CD4-positive, alpha-beta T cell treated with Interferon alpha-2 for 1 hour (primary cell): ENCODE results near the gene KLHL2.
"Not testable (repeated sequence)": the region's sequence is repeated elsewhere in the genome, so short reads cannot be mapped to it uniquely, and the experiment has no call there.

Experiments used
- DNase-seq, 2 donors: peaks; one replicate each; pipeline ENCODE4 v3.0.0-alpha.2; 2020 to 2022

KLHL2 gene

DNA sequence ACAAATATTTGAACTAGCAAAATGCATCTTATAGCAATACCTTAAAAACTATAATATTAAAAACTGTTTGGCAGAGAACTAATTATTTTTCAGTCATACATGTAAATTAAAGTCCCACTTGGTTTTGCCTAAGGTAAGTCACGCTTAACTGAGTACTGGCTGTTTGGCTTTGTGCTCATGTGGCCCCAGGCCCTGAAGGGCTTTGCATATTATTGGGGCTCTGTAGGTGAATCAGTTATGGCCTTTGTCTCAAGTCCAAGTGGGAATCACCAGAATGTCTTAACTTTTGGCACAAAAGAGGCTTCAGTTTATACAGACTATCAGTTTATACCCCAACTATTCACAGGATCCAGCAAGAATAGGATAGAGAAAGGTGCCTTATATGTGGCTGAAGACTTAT is 29.5 kb downstream of the KLHL2 start:
- DNase-seq, result not testable (repeated sequence)

DNA sequence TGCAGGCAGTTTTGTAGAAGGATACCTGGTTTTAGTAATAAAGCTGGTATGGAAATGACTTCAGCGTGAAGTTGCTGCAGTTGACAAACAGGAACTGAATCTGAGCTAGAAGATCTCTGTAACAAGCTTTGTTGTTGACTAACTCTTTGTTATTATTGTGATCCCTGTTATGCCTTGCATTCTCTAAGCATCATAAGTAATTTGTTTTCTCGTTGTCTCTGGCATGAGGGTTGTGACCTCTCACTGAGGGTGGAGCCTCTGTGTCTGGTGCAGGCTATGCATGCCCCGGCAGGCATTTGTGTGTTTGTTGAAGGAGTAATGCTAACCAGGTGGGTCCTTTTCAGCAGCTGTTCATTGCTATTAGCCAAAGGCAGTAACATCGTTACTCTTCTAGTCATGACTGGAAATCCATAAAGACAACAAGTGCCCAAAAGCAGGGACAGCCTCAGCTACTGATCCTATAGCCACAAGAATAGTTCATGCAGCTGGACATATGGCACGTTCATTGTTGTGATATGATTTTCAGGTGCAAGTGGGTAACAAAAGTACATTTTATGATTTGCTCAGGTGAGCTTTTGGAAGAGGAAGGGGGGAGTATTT is 30.8 kb downstream of the KLHL2 start:
- not testable (repeated sequence) for DNase-seq

DNA sequence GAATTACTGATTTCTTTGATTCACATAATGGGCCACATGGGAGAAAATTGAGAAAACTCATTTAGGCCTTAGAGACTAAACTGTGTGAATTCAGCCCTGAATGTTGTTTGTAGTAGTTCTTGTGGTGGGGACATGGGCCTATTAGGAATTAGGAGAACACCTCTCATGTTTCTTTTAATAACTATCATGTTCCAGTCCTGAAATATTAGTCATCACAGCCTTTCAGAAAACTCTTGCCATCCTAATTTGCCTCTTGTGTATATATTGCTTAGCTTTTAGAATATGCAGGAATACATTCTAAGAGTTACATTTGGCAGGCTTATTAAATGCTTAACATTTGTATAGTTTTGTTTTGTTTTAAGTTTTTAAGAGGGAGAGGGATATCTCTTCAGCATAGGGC is 33.4 kb downstream of the KLHL2 start:
- DNase-seq, result not testable (repeated sequence)

DNA sequence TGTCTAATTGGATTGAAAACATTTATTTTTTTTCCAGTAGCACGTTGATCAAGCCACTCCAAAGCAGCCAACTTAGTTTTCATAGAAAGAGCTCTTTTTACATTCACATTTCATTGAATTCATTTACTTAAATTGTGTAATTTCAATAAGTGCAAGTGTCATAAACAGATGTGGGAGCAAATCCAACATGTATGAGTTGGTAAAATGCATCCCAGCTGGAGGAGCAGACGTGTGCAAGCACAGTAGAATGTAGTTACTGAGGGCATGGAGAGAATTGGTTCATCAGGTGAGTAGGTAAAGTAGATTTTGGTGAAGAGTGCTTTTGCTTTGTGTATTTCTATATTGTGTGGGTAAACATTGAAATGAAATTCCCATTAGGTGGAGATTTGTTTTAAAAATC is 36.8 kb downstream of the KLHL2 start:
- DNase-seq, result not testable (repeated sequence)

DNA sequence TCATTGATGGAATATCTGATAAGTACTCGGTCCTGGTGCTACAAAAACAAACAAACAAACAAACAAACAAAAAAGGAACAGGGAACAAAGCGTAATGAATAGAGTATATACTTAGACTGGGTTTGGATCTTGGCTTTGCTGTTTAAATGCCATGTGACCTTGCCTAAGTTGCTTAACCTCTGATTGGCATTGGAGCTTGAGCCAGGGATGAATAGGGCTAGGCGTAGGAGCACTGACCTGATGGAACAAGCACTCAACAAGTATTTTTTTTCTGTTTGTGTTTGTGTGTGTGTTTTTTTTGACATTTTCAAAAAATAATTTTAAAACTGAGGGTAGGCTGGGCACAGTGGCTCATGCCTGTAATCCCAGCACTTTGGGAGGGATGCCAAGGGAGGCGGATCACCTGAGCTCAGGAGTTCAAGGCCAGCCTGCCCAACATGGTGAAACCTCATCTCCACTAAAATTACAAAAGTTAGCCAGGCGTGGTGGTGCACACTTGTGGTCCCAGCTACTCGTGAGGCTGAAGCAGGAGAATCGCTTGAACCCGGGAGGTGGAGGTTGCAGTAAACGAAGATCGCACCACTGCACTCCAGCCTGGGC is 37.3 kb downstream of the KLHL2 start:
- not testable (repeated sequence) for DNase-seq

DNA sequence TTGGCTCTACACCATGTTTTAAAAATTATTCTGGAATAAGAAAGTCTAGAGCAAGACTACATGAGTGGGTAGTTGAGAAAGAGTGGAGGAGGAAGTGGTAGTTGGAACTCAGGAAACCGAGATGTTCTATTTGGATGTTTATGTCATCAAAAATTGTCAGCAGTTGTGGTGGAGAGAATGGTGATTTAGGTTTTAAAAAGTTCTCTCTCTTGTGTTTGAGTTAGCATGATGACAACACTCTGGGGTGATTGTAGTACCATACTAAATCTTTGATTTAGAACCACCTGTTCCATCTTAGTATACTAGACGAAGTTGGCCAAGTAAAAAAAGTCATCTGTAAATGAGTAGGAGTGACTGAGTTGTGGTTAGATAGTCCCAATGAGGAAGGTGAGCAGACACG is 40.7 kb downstream of the KLHL2 start:
- DNase-seq, result no peak

DNA sequence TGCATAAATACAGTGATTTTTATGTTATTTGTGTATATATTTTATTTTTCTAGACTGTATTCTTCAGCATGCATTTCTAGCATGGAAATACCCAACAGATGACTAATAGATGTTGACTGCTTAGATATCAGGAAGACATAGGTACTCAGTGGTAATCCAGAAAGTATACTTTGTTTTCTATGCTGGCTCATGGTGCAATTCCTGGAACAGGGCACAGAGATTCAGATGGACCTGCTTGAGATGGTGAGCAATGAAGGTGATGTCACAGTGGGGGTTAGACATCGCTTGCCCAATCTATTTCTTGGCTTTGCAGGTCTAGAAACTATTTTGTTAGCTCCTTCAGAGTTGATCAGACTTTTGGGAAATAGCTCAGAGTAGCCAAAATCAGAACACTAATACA is 41.5 kb downstream of the KLHL2 start:
- peak in 1 of 2 donors; percentile 11 for DNase-seq

DNA sequence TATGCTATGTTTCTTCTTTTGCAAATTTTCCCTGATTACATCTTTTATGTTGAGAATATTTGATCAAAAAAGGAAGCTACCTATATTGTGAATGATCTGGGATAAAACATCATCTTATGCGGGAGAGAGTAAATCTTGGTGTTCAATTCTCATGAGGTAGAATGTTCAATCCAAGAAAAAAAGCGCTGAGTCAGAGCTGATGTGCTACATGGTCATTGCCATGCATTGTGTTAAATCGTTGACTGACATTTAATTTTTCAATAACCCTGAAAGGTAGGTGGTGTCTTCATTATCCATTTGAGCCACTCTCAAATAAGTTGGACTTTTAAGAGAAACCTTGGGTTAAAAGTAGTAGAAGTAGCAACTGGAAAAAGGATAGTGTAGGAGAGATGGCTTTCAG is 47.4 kb downstream of the KLHL2 start:
- not testable (repeated sequence) for DNase-seq

DNA sequence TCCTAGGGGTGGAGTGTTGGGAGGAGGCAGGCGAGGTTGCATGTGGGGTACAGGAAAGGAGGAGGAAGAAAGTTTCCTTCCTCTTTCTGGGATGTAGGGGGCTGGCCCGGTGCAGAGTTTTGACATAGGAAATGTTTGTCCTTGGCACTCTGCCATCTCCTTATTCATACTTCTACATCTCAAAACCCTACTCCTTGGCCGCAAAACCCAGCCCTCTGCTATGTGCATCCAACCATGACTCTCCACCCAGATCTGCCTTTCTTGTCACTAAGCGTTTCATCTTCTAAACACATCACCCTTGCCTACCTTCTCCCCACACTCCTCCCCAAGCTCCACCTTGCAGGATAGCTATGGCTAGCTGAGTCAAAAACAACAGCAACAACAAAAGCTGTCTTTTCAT is 48.1 kb downstream of the KLHL2 start:
- DNase-seq, result peak; percentile 45 to 55

DNA sequence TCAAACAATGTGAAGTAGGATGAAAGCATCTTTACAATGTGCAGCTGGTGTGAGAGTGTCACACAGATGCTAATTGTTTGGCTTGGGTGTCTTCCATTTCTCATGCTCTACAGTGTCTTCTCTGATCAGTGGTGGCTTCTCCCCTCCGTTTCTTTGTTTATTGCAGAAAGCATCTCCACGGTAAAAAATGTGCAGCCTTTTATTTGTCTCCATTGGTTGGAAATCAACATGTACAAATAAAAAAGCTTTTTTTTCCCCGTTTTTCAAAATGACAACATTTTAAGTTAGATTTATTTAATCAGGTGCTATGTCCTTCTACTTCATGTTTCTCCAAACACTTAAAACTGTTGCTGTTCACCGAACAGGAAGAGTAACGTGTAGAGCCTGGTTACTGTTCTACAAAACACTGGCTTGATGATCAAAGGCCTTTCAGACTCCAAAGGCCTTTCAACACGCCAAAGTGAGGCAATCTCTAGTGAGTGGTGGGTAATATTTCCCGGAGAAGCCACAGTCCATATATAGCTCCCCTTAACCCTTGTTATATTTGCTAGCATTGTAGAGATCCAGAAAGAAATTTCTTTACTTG is 48.8 kb downstream of the KLHL2 start:
- DNase-seq, result peak; percentile 34 to 35

DNA sequence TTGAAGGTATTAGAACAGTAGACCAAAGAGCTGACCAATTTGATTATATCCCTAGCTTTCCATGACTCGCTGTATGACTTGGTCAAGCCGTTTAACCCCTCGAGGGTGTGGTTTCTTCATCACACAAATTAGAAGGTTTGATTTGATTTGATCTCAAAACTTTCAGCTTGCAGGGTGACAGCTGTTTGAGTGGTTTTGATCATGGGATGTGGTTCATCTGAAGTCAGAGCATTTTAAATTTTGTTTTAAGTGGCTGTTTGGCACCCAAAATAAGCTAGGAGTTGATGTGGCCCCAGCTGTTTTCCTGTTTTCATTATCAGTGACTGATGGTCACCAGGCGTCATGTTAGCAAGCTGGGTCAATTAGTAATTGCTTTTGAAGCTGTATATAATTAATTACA is 52.4 kb downstream of the KLHL2 start:
- not testable (repeated sequence) for DNase-seq

DNA sequence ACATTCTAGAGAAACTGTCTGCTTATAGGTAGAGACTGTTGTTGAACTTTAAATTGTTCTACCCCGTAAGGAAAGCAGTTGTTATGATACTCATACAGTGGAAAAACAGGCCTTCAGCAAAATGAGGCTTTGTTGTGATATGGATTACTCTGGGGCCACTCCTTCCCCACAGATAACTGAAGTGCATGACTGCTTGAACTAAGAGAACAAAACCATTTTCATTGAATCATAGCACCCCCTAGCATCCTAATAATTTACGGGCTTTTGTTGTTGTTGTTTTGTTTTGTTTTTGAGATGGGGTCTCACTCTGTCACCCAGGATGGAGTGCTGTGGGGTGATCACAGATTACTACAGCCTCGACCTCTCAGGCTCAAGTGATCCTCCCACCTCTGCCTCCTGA is 54.9 kb downstream of the KLHL2 start:
- not testable (repeated sequence) for DNase-seq

DNA sequence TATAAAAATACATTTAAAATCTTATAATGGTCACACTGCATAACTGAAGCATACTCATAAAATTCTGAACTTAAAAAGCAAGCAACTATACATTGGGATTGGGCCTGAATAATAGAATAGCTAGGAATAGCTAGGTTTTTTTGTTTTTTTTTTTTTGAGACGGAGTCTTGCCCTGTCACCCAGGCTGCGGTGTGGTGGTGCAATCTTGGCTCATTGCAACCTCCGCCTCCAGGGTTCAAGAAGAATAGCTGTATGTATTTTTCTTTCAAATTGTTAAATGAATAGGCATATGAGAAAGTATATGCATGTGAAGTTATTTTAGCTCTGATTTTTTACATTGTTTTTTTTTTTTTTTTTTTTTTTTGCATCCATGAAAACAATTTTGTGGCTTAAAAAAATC is 56.1 kb downstream of the KLHL2 start:
- DNase-seq, result not testable (repeated sequence)

DNA sequence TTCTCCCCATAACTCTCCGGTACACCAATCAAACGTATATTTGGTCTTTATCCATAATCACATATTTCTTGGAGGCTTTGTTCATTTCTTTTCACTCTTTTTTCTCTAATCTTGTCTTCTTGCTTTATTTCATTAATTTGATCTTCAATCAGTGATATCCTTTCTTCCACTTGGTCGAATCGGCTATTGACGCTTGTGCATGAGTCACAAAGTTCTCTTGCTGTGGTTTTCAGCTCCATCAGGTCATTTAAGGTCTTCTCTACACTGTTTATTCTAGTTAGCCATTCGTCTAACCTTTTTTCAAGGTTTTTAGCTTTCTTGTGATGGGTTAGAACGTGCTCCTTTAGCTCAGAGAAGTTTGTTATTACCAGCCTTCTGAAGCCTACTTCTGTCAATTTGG is 62.6 kb downstream of the KLHL2 start:
- DNase-seq, result not testable (repeated sequence)

DNA sequence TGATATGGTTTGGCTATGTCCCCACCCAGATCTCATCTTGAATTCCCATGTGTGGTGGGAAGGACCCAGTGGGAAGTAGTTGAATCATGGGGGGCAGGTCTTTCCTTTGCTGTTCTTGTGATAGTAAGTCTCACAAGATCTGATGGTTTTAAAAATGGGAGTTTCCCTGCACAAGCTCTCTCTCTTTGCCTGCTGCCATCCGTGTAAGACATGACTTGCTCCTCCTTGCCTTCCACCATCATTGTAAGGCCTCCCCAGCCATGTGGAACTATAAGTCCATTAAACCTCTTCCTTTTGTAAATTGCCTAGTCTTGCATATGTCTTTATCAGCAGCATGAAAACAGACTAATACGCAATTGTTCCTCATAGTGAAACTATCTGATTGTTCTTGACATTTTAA is 66.1 kb downstream of the KLHL2 start:
- not testable (repeated sequence) for DNase-seq

DNA sequence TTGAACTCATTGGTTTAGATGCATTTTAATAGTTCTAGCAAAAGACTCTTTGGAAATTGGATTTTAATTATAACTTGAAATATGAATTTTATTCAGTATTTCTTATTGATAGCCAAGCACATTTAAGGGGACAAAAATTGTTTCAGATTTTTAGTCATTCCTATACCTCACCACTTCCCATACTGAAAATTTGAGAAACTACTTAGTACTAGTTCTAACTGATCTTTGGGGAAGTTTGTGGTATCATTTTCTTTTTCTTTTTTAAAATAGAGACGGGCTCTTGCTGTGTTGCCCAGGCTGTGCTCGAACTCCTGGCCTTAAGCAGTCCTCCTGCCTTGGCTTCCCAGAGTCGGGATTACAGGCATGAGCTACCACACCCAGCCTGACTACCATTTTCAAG is 68.0 kb downstream of the KLHL2 start:
- DNase-seq, result not testable (repeated sequence)

DNA sequence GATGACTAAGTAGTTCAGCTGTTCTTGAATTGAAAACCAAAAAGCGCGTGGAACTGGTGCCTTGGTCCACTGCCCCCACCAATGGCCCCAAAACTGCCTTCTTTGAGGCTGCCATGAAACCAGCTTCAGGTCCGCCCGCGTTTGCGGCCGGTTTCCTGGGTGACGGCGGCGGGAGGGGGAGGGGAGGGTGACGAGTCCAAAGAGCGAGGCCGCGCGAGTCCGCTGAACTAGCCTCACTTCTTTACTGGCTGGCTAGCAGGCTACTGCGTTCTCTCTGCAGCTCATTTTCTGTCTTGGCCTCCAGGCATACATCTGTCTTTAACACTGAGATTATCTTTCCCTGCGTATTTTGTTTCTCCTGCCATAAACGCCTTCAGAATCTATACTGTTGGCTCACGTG is 72.2 kb downstream of the KLHL2 start:
- DNase-seq, result not testable (repeated sequence)

DNA sequence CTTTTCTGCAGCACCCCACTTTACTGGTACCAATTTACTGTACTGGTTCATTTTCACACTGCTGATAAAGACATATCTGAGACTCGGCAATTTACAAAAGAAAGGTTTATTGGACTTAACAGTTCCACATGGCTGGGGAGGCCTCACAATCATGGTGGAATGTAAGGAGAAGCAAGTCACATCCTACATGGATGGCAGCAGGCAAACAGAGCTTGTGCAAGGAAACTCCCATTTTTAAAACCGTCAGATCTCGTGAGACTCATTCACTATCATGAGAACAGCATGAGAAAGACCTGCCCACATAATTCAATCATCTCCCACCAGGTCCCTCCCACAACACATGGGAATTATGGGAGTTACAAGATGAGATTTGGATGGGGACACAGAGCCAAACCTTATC is 77.3 kb downstream of the KLHL2 start:
- DNase-seq, result not testable (repeated sequence)

DNA sequence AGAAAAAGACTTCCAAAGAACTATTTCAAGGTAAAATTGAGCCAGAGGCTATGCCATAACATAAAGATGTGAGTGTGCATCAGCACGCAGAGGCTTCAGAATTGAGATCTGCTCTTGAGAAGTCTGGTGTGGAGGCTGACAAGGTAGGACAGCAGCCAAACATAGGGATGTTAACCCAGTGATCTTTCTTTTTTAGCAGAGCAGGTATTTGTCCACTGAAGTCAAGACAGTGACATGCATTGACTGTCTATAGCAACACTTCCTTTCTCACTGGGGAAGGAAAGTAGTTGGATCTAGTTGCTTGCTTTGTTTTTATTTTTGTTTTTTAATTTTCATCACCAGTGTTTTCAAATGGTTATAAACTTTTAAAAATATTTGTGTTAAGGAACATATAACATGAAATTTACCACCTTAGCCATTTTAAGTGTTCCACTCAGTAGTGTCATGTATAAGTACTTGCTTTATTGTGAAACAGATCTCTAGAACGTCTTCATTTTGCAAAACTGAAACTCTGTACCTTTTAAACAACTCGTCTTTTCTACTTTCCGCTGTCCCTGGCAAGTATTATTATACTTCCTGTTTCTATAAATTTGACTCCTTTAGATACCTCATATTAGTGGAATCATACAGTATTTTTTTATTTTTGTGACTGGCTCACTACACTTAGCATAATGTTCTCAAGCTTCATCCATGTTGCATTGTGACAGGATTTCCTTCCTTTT is 79.4 kb downstream of the KLHL2 start:
- not testable (repeated sequence) for DNase-seq

DNA sequence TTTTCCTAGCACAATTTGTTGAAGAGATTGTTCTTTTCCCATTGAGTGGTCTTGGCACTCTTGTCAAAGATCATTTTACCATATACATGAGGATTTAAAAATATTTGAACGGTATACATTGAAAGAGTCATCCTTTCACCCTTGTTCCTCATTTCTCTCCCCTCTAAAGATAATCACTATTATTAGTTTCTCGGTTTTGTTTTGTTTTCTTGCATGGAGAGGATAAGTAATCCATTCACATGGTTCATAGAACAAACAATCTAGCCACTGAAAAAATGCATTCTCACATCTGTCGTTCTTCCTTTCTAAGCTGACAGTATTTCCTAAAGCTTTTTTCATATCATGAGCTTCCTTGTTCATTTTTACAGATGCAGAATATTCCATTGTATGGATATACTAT is 80.9 kb downstream of the KLHL2 start:
- DNase-seq, result no peak

DNA sequence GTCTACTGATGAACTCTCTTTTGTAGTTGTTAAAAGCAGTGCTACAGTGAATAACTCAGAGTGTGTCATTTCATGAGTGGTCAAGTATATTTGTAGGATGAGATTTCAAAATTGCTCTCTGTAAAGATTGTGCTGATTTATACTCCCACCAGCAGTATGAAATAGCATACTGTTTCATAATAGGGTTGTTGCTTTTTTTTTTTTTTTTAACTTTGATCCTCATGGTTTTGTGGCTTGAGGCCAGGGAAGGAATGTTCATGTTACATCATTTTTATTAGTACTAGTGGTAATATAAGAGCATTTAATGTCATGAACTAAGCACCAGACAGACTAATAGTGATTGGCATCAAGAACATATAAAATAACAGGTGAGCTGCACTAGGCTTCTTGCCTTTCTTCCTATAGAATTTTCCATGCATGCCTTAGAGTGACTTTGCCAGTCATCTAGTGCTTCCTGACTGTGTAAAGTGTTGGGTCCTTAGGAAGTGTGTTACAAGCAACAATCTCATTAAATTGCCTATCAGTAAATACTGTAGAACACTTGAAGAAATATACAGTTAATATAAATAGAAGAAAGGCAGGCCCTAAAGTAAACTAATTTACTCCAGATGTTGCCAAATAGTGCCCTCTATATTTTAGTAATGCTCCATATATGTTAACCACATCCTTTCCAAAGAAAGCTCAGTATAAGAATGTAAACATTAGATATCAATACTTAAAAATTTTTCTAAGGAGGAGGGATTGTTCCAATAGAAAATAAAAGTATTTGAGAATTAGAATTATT is 81.5 kb downstream of the KLHL2 start:
- DNase-seq, result no peak

DNA sequence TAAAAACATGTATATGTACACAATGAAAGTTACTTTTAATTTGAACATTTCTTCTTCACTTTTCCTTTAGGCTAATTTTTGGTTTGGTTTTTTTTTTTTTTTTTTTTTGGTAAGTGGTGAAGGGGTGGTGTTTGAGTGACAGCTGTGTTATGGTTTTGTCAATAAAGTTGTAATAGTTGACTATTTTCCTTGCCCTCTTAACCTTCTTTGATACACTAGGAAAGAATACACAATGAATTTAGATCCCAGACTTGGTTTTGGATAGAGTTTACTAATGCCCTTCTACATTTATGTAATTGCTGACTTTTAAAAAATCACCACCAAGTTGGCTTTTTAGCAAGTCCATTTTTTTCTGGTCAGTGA is 82.0 kb downstream of the KLHL2 start:
- DNase-seq, result no peak

DNA sequence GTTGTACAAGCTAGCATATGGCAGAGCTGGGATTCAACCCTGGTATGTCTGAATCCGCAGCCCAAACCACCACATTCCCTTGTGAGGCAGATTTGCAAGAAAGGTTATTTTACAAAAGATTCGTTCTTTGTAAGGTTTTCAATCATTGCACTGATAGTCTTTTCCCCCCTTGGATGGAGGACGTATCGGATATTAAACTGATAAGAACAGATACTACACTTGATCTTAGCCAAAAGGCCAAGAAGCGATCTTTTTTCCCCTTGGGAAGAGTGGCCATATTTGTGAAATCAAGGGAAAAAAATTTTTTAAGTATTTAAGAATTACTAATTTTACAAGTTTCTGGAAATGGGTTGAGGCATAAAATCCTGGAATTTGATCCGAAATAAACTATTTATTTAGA is 85.7 kb downstream of the KLHL2 start:
- no peak for DNase-seq
